GM11168 (cell line): ENCODE measurements around the gene CGB5.
"Not testable (repeated sequence)": the region's sequence is repeated elsewhere in the genome, so short reads cannot be mapped to it uniquely, and the experiment has no call there.

Experiments
- in situ Hi-C: fragments of 300-500 bp; cut with MboI; formaldehyde crosslinking; loops from one replicate; pipeline ENCODE4 v1.12.0; 2022; ENCODE audit warnings: low sequenced_read_pairs; ENCODE audit not compliant: unreplicated experiment

Gene CGB5

DNA sequence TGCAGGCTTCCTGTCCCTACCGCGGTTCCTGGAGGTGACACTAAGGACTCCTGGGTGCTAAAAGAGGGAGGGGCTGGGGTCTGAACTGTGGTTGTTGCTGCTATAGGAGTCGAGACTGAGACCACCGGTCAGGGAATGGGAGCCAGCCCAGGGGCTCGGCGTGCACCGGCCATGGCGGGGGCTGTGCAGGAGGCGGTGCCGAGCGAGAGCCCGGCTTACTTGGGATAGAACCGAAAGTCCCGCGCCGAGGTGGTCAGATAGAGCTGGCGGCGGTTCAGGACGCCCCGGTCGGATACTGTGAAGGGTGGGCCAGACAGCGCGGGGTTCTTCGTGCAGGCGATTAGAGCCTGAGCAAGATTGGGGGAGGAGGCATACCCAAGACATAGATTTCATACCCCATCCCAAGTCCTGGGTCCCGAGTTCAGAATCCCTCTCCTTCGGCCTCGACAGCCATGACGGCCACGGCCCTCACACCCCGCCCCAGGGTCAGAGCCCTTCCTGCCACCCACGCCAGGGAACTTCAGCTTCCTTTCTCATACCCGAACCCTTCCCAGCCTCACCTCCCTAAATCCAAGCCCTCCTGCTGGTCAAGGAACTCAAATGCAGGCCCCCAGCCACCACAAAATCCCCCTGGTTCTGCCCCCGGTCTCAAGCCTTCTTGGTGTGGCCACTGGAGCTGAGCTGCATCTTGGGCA lies 13.4 kb downstream of the CGB5 start:
- in situ Hi-C loops: not testable (repeated sequence)

DNA sequence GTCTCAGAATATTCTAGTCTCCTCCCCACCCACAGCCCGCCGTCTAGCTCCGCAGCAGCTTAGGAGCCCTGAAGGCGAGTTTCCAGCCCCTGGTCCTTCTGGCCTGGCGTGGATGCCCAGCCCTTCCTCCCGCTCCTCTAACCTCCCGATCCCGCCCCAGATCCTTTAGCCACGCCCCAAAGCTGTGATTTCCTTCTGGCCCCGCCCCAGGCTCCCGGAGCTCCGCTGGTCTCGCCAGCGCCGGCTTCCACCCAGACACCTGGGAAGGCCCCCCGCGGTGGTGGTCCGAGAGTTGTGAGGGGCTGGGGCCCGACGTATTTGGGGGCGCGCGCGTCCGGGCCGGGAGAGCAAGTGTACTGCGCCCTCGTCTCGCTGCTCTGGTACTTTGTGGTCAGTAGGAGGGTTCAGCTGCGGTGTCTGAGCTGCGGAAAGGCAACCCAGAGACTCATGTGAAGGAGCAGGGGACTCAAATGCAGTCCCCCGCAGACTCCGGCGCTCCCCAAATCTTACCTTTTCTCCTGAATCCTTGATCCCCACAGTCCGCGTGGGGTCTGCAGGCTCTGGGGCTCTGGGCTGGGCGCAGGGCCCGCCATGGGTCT lies 14.1 kb downstream of the CGB5 start, which contains the start of gene CGB7:
Gene CGB7, minus strand, starts transcription at position 114 of the 599 bp plus-strand sequence. CDS start 2,374 bp downstream, outside the sequence.
- in situ Hi-C loops: no loop called here

DNA sequence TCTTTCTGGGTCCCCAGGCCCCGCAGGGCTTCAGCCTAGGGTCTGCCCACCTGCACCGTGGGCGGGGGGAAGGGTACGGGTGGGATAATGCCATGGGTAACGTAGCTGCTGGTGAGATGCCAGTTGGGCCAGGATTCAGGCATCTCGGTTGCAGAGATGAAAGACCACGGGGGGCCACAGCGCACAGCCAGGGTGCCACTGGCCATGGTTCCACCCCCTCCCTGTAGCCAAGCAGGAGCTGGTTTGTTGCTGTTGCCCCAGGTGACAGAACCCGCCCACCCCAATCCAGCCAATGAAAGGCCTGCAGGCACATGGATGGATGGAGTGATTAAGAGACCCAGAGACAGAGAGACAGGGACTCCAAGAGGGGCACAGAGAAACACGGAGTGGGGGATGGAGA lies 14.9 kb downstream of the CGB5 start:
- in situ Hi-C loops: no loop called here

DNA sequence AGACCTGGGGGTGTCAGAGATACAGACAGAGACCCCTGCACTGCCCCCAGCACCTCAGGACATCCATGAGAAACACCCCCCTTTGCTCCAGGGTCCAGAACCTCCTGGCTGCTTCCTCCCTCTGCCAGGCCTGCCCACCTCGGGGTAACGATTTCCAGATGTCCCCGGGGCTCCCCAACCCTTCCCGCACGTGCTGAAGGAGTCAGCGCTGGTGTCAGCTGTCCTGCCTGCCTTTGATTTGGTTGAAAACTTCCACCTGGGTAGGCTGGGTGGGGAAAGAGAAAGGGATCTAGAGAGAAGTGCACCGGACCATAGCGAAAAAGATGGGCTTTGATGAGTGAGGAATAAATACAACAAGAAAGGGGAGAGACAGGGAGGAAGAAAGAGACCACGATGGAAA lies 15.4 kb downstream of the CGB5 start:
- in situ Hi-C loops: no loop called here

DNA sequence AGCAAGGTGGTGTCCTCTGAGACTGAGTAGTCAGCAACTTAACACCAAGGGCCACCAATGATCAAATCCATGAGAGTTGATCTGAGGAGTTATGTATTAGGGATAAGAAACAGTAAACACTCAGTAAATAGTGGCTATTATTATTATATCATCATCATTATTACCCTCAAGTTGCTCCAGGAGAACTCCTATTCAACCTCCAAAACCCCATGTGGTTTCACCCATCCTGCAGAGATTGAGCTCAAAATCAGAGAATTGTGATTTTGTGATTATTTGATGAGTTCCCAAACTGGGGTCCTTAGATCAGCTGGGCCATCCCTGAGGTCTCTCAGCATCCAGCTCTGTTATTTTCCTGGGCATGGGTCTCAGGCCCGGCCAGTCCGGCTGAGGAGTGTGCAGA lies 17.4 kb downstream of the CGB5 start:
- in situ Hi-C loops: no loop called here

DNA sequence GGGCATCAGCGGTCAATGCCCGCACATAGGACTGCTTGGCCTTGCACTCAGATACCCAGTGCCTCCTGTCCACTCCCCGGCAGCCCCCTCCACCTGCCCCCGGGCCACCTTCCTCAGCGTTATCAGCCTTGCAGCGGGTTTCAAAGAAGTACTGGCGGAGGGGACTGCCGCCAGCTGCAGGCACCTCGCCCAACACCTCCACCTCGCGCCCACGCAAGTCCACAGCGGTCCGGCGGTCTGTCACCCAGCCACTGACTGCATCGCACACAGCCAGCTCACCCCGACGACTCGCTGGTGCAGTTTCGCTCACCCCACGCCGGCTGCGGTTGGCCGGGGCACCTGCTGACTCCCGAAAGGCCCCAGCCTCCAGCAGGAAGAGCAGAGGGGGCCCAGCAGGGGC lies 17.8 kb downstream of the CGB5 start:
- in situ Hi-C loops: no loop called here

DNA sequence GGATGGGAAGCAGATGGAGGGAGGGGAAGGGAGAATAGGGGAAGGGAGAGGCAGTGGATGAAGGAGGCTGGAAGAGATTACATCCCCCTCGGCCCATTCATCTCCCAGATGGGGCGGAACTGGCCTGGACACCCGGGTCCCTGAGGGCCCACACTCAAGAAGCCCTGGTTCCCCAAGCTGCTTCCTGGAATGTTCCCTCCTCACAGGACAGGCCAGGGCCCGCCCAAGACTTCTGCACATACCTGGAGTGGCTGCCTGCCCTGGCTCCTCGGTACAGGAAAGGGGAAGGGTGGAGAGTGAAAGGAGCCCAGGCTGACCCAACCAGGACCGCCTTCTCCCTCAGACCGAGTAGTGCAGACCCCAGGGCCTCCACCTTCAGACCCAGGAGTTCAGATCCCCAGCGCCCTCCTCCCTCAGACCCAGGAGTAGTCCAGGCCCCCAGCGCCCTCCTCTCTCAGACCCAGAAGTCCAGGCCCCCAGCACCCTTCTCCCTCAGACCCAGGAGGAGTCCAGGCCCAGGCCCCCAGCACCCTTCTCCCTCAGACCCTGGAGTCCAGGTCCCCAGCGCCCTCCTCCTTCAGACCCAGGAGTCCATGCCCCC lies 20.5 kb downstream of the CGB5 start:
- in situ Hi-C loops: no loop called here

DNA sequence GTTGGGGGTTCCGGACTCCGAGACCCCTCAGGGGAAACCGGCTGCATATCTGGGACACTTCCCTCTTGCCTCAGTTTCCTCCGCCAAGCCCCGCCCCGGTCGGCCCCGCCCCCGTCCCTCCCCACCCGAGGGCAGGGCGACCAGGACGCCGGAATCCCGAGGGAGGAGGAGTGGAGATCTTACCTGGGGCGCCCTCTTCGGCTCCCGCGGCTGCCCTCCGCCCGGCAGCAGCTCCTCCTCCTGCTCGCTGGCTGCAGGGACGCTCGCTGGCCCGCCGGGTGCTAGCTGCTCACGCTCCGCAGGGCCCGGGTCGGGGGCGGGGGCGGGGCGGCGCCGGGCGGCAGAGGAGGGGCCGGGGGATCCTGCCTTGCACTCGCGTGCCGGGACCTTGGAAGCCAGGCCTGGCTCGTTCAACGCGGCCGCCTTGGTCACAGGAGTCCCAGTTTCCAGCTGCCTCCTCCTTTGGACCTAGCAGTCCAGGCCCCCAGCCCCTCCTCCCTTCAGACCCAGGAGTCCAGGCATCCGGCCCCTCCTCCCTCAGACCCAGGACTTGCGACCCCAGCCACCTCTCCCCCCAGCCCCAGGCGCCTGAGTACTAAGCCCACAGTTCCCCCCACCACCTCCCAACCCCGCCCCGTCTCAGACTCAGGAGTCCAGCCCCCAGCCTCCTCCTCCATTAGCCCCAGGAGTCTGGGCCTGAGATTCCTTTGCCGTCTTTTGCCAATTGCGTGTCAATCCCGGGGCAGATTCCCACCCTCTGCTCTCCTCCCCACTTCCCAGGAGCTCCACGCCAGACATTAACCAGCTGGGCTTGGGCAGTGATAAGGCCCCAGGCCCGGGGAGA lies 21.3 kb downstream of the CGB5 start, which contains the start of gene NTF4:
Gene NTF4, minus strand, starts transcription at position 51 of the 844 bp plus-strand sequence. CDS start 2,821 bp downstream, outside the sequence.
- in situ Hi-C loops: no loop called here

DNA sequence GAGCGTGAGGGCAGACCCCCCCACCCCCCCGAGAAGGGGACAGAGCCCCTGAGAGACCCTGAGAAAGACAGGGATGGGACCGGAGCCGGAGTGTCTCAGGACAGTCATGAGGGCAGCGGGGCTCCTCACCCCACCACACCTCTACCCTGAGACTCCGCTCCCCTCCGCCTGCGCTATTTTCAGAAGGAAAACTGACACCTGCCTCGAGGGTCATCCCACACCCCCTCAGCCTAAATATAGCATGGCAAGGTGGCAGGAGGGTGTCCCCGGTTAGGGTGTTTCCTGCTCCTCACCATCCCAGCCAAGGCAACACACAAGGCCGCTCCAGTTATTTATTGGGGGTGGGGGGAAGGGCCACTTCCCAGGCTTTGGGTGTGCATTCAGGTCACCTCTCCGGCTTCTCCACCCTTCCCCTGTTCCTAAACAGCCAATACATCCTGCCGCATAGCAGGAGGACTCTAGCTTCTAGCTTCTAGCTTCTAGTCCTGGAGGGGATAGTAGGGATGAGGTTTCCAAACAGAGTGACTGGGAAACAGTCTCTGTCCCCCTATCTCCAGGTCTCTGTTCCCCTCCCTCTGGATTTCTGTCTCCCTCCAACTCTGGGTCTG lies 22.4 kb downstream of the CGB5 start:
- in situ Hi-C loops: no loop called here

DNA sequence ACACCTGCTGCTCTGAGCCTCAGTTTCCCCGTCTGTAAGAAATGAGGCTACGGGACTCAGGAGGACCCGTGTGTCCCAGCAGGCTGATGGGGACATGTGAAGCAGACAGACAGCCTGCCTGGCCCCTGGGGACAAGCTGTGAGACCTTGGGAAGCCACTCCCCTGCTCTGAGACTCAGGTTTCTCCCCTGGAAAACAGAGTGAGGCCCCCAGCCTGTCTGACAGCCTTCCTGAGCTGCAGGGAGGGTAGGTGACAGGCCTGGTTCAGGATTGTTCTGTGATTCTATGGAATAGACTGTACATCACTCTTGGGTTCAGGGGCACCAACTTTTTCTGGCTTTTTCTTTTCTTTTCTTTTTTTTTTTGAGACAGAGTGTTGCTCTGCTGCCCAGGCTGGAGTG lies 23.9 kb downstream of the CGB5 start:
- in situ Hi-C loops: no loop called here

DNA sequence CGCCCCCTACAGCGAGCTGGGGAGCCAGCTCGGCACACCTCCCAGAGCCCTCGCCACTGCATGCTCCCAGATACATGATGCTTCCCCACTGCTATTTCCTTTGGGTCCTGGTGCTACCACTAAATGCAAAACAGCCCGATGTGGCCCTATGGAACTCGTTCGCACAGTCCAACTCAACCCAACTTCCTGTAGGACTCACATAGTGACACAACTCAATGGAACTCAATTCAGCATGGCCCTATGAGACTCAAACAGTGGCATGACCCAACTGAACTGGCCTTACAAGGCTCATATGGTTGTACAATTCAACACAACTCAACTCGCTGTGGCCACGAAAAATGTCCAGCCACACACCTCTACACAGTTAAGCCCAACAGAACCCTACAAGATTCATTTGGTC lies 25.4 kb downstream of the CGB5 start:
- in situ Hi-C loops: no loop called here

DNA sequence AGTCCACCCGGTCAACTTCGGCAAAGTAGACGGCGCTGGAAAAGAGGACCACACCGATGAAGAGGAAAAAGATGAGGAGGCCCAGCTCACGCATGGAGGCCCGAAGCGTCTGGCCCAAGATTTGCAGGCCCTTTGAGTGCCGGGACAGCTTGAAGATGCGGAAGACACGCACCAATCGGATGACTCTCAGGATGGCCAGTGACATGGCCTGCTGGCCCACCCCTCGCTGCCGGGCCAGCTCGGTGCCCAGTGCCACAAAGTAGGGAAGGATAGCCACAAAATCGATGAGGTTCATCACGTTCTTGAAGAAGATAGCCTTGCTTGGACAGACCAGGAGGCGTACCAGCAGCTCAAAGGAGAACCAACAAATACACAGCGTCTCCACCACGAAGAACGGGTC lies 26.8 kb downstream of the CGB5 start:
- in situ Hi-C loops: no loop called here

DNA sequence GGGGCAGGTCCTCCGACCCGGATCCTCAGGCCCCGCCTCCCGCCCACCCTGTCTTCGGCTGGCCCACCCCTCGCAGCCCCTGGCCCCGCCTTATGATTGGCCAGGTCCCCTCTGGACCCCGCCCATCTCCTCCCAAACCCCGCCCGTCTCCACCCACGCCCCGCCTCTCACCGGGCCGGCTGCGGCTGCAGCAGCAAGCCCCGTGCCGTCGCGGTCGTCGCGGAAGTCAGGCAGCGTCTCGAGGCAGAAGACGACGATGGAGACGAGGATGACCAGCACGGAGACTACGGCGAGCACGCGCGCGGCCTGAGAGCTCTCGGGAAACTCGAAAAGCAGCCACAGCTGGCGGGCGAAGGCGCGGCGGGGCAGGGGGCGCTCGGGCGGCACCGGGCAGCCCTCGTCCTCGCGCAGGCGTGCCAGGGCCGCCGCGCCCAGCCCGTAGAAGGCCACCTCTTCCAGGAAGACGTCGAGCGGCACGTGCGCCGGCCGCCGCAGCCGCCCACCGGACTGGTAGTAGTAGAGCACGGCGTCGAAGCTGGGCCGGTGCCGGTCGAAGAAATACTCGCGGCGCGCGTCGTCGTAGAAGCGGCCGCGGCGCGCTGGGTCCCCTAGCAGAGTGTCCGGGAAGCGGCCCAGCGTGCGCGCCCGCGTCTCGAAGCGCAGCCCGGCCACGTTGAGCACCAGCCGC lies 28.4 kb downstream of the CGB5 start:
- in situ Hi-C loops: no loop called here

DNA sequence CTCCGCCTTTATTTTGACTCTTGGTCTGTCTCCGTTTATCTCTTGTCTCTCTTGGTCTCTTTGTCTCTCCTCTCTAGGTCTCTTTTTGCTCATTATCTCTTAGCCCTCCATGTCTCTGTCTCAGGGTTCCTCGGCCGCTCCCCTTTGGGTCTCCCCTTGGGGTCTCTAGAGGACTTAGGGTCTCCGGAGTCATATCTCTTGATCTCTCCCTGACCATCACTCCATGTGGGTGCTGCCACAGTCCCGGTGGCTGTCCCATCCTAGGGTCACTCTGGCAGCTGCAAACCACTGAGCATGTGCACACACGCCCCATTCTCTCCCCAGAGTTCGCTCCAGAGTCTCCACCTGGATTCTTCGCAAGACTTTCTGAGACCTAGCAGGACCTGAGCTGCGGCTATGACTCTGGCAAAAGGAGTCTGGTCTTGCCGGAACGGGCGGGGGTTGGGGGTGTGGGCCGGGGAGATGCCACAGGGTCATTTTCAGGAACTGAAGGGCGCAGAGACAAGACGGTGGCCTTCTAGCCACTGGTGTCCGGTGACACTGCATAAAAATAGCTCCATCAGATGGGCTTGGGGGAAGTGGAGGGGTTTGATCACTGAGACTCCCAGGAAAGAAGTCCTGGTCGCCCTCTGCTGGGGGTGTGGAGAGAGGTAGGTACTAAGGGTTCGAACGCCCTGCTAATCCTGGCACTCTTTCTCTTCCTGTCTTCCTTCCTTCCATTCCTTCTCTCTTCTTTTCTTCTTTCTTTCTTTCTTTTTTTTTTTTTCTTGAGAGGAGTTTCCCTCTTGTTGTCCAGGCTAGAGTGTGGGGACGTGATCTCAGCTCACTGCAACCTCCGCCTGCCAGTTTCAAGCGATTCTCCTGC lies 30.1 kb downstream of the CGB5 start:
- in situ Hi-C loops: no loop called here

DNA sequence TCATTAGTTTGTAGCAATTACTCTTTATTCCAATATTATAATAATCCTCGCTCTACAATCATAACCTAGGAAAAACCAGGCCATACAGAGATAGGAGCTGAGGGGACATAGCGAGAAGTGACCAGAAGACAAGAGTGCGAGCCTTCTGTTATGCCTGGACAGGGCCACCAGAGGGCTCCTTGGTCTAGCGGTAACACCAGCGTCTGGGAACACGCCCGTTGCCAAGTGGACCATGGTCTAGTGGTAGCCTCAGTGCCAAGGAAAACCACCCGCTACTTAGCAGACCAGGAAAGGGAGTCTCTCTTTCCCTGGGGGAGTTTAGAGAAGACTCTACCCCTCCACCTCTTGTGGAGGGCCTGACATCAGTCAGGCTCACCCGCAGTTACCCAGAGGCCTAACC lies 31.2 kb downstream of the CGB5 start:
- in situ Hi-C loops: not testable (repeated sequence)

DNA sequence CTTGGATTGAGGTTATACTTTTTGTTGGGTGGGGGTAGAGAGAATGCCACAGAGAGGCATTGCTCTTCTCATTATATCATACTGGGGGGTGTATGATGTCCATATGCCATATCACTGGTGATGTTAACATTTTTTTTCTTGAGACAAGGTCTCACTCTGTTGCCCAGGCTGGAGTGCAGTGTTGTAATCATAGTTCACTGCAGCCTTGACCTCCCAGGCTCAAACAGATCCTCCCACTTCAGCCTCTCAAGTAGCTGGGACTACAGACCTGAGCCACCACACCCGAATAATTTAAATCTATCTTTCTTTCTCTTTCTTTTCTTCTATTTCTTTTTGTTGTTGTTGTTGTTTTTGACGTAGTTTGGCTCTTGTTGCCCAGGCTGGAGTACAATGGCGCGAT lies 36.7 kb downstream of the CGB5 start:
- in situ Hi-C loops: no loop called here

DNA sequence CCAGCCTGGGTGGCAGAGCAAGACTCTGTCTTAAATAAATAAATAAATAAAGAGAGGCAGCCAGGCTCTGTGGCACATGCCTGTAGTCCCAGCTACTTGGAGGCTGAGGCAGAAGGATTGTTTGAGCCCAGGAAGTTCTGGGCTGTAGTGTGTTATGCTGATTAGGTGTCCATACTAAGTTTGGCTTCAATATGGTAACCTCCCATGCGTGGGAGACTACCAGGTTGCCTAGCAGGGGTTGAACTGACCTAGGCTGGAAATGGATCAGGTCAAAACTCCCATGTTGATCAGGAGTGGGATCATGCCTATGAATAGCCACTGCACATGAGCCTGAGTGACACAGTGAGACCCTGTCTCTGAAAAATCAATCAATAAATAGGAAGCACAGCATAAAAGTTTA lies 37.6 kb downstream of the CGB5 start:
- in situ Hi-C loops: no loop called here

DNA sequence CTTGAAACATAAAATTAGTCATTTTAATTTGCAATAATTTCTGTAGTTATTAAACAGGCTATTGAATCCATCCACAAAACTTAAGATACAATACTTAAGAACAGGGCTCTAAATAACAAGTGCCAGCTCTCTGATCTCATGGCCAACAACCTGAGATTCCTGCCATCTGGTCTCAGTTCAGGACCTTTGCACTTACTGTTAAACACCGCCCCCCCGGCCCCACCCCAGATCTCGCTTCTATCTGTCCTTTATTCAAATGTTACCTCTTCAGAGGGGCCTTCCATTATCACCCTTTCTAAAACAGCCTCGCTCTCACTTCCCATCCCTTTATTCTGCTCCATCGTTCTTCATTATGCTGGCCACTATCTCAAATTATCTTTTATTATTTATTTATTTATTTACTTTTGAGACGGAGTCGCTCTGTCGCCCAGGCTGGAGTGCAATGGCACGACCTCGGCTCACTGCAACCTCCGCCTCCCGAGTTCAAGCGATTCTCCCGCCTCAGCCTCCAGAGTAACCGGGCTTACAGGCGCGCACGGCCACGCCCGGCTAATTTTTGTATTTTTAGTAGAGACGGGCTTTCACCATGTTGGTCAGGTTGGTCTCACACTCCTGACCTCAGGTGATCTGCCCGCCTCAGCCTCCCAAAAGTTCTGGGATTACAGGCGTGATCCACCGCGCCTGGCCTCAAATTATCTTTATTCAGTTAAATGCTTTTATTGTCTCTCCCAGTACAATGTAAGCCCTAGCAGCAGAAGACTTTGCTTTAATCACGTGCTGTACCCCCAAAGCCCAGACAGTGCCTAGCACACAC lies 40.8 kb downstream of the CGB5 start:
- in situ Hi-C loops: no loop called here
